Measurements from ENCODE around the gene FAIM2. TPM values are rescaled to one million over a fixed set of nuclear protein-coding genes. Genes with fewer than 3 reads are reported as not detected.

FAIM2 gene
- total and polyA plus RNA-seq, 9 of the 15 experiments (the other 6 are each of a cell fraction or from before 2014, with no cell fraction given): 0.01 to 0.10 TPM; not detected in 7

- 0 out of 2 replicates have a peak, but pooled peaks have one; percentile 15 for TF ChIP-seq NFIC (IDR thresholded peaks at IDR 0.05)
- no peak for TF ChIP-seq HDAC6 (IDR thresholded peaks at IDR 0.05; ENCODE audit: low read depth, low read length)
- TF ChIP-seq POU5F1 (IDR thresholded peaks at IDR 0.05; ENCODE audit: borderline replicate concordance, low read depth, low read length, partially characterized antibody): no peak
- no peak for TF ChIP-seq ETS2 (tag; IDR thresholded peaks at IDR 0.05; ENCODE audit: borderline replicate concordance, poor library complexity, severe bottlenecking)
- TF ChIP-seq CHD4 (IDR thresholded peaks at IDR 0.05; ENCODE audit: insufficient read depth, insufficient replicate concordance, low read depth, low read length, poor library complexity, severe bottlenecking): no peak
- TF ChIP-seq SIRT6 (IDR thresholded peaks at IDR 0.05; ENCODE audit: low read depth, low read length): no peak
- TF ChIP-seq EWSR1 (IDR thresholded peaks at IDR 0.05; ENCODE audit: borderline replicate concordance, low read depth, partially characterized antibody): no peak
- TF ChIP-seq ZNF785 (CRISPR knock-in tag; IDR thresholded peaks at IDR 0.05): no peak
- no peak for TF ChIP-seq LEF1 (IDR thresholded peaks at IDR 0.05)
- no peak for TF ChIP-seq POLR3G (IDR thresholded peaks at IDR 0.05; ENCODE audit: extremely low read depth, insufficient read length, insufficient replicate concordance)
- TF ChIP-seq PBX2 (CRISPR knock-in tag; IDR thresholded peaks at IDR 0.05; ENCODE audit: low read depth): no peak
- TF ChIP-seq PBX2 (tag; conservative IDR thresholded peaks at IDR 0.05; ENCODE audit: low read depth): no peak
- no peak for TF ChIP-seq RHOXF2B (CRISPR knock-in tag; conservative IDR thresholded peaks at IDR 0.05)
- no peak for TF ChIP-seq CLOCK (CRISPR knock-in tag; IDR thresholded peaks at IDR 0.05; ENCODE audit: borderline replicate concordance)
- 0 out of 2 replicates have a peak, but pooled peaks have one; percentile 0 for TF ChIP-seq ZBTB7A (IDR thresholded peaks at IDR 0.05; ENCODE audit: borderline replicate concordance, control insufficient read depth, low read depth, low read length)
- TF ChIP-seq ZNF398 (CRISPR knock-in tag; IDR thresholded peaks at IDR 0.05): no peak
- no peak for TF ChIP-seq ZNF655 (CRISPR knock-in tag; IDR thresholded peaks at IDR 0.05)
- no peak for TF ChIP-seq SPI1 (IDR thresholded peaks at IDR 0.05; ENCODE audit: borderline replicate concordance, low read depth, low read length)
Measured at GRCh38 chr12:49867570-49868341, 35.9 kb downstream of the FAIM2 start (continued).
